RWPE1 (cell line): Measurements from ENCODE around the gene MRS2.

Source experiments
- CTCF ChIA-PET: fragments of 350-600 bp; sonication (Branson Sonifier 250); formaldehyde crosslinking; extraction: SDS; loops from one replicate; lab custom pipeline; 2021; lab: Yijun Ruan, JAX
- POLR2A ChIA-PET: fragments of 400-600 bp; formaldehyde crosslinking; extraction: SDS; loops from one replicate; lab custom pipeline; 2020; ENCODE audit warnings: antibody characterized with exemption; ENCODE audit not compliant: low non-redundant PET; lab: Yijun Ruan, JAX
- DNase-seq: peaks from one replicate; pipeline ENCODE4 v3.0.0; 2012; ENCODE audit warnings: low spot score
- H3K27ac ChIP-seq: fragments of 450-650 bp; 2 replicates; pipeline ENCODE4 v1.5.1; 2017
- TF ChIP-seq, protein P1 (sequence below): fragments of 450-650 bp; conservative IDR thresholded peaks from 2 replicates; pipeline ENCODE4 v1.5.1; 2017; ENCODE audit warnings: low read depth, mild to moderate bottlenecking

The MRS2 gene, protein sequence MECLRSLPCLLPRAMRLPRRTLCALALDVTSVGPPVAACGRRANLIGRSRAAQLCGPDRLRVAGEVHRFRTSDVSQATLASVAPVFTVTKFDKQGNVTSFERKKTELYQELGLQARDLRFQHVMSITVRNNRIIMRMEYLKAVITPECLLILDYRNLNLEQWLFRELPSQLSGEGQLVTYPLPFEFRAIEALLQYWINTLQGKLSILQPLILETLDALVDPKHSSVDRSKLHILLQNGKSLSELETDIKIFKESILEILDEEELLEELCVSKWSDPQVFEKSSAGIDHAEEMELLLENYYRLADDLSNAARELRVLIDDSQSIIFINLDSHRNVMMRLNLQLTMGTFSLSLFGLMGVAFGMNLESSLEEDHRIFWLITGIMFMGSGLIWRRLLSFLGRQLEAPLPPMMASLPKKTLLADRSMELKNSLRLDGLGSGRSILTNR

GRCh38 chr6:24402697-24403500 is at the start of gene MRS2:
MRS2 (plus strand) TSS chr6:24402936; CDS start chr6:24403047, 111 bp downstream.
- CTCF ChIA-PET: no interaction called here
- H3K27ac ChIP-seq: peak within 1 kb of the TSS; percentile 68
- peak; percentile 81 for DNase-seq
- TF ChIP-seq, protein P1, sequence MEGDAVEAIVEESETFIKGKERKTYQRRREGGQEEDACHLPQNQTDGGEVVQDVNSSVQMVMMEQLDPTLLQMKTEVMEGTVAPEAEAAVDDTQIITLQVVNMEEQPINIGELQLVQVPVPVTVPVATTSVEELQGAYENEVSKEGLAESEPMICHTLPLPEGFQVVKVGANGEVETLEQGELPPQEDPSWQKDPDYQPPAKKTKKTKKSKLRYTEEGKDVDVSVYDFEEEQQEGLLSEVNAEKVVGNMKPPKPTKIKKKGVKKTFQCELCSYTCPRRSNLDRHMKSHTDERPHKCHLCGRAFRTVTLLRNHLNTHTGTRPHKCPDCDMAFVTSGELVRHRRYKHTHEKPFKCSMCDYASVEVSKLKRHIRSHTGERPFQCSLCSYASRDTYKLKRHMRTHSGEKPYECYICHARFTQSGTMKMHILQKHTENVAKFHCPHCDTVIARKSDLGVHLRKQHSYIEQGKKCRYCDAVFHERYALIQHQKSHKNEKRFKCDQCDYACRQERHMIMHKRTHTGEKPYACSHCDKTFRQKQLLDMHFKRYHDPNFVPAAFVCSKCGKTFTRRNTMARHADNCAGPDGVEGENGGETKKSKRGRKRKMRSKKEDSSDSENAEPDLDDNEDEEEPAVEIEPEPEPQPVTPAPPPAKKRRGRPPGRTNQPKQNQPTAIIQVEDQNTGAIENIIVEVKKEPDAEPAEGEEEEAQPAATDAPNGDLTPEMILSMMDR: no peak
- POLR2A ChIA-PET: no interaction called here

GRCh38 chr6:24353861-24354260 is 48.9 kb upstream of the MRS2 start:
- ChIA-PET CTCF (no interaction called here), POLR2A (no interaction called here)
- TF ChIP-seq, protein P1: no peak
- DNase-seq: no peak
- no peak overlapping the region for H3K27ac ChIP-seq

- H3K27ac ChIP-seq: no peak overlapping the region
- TF ChIP-seq, protein P1: no peak
- no peak for DNase-seq
- ChIA-PET CTCF (no interaction called here), POLR2A (no interaction called here)
Observed at GRCh38 chr6:24355393-24355792, 47.3 kb upstream of the MRS2 start.

DNA sequence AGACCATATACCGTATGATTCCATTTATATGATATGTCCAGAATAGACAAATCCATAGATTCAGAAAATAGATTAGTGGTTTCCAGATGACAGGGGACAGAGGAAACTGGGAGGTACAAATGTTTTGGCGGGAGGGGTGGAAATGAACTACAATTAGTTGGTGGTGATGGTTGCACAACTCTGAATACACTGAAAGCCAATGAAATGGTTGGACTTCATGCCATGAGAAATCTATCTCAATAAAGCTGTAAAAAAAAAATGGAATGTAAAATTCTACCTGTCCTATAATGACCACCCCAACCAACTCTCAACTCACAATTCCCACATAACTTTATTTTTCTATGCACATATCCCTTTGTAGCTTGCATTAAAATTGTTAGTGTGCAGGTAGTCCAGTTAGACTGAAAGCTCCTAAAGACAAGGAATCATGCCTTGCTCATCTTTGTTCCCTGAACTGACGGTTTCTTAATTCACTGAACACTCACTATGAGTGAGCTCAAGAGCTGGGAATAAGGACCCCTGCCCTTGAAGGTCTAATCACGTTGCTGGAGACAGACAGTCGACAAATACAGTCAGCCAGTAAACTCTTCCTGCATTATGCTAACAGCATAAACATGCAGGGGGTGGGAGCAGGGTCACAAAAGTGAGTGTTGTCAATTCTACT is 46.3 kb upstream of the MRS2 start:
- POLR2A ChIA-PET: no interaction called here
- TF ChIP-seq, protein P1: no peak
- CTCF ChIA-PET: interaction anchor here (0.9 kb wide), 1 partner anchor 914 kb away, joined by 4 read pairs; no protein-coding TSS in a partner anchor
- DNase-seq: no peak
- no peak overlapping the region for H3K27ac ChIP-seq

GRCh38 chr6:24357336-24358218 is 45.2 kb upstream of the MRS2 start, which contains the start of gene DCDC2:
DCDC2 (minus strand) TSS chr6:24358059; CDS start chr6:24357750, 309 bp downstream.
- no peak within 1 kb of the TSS for H3K27ac ChIP-seq
- no peak for DNase-seq
- POLR2A ChIA-PET: no interaction called here
- TF ChIP-seq, protein P1: no peak
- CTCF ChIA-PET: interaction anchor here (1.1 to 1.2 kb wide), 2 partner anchors 42 to 75 kb away, joined by 3 to 4 read pairs; no protein-coding TSS in a partner anchor
